ENCODE results near the gene HOXB7.

HOXB7 gene

GRCh38 chr17:48610282-48611211 is at the start of gene HOXB7:
HOXB7 (minus strand) TSS chr17:48611017; CDS start chr17:48610918, 99 bp downstream.
- peak; percentile 92 for DNase-seq (ENCODE audit: low spot score)

GRCh38 chr17:48655913-48656312 is 45.1 kb upstream of the HOXB7 start:
- no peak for DNase-seq (ENCODE audit: low spot score)

- DNase-seq (ENCODE audit: low spot score), result no peak
These were observed 38.9 kb upstream of the HOXB7 start for GRCh38 chr17:48649741-48650140.

GRCh38 chr17:48647963-48648245 is 37.1 kb upstream of the HOXB7 start:
- no peak for DNase-seq (ENCODE audit: low spot score)

- peak; percentile 31 for DNase-seq (ENCODE audit: low spot score)
These were observed 36.5 kb upstream of the HOXB7 start for GRCh38 chr17:48647103-48647962.

- DNase-seq (ENCODE audit: low spot score), result peak; percentile 18
These were observed 35.6 kb upstream of the HOXB7 start for GRCh38 chr17:48646183-48647102.

- peak; percentile 6 for DNase-seq (ENCODE audit: low spot score)
These were observed 34.9 kb upstream of the HOXB7 start for GRCh38 chr17:48645639-48646182.

GRCh38 chr17:48644910-48645557 is 34.2 kb upstream of the HOXB7 start:
- peak; percentile 9 for DNase-seq (ENCODE audit: low spot score)

GRCh38 chr17:48644159-48644558 is 33.3 kb upstream of the HOXB7 start:
- DNase-seq (ENCODE audit: low spot score), result no peak

GRCh38 chr17:48643697-48644012 is 32.8 kb upstream of the HOXB7 start:
- DNase-seq (ENCODE audit: low spot score), result no peak

GRCh38 chr17:48642843-48643696 is 32.3 kb upstream of the HOXB7 start:
- peak; percentile 4 for DNase-seq (ENCODE audit: low spot score)

- DNase-seq (ENCODE audit: low spot score), result peak; percentile 7
These were observed 31.4 kb upstream of the HOXB7 start for GRCh38 chr17:48642059-48642842.

- peak; percentile 2 for DNase-seq (ENCODE audit: low spot score)
These were observed 30.8 kb upstream of the HOXB7 start for GRCh38 chr17:48641541-48642058.

GRCh38 chr17:48640858-48641180 is 30.0 kb upstream of the HOXB7 start:
- DNase-seq (ENCODE audit: low spot score), result no peak

- DNase-seq (ENCODE audit: low spot score), result no peak
These were observed 29.4 kb upstream of the HOXB7 start for GRCh38 chr17:48639982-48640857.

- DNase-seq (ENCODE audit: low spot score), result no peak
These were observed 28.3 kb upstream of the HOXB7 start for GRCh38 chr17:48639136-48639535.

GRCh38 chr17:48637323-48638260 is 26.8 kb upstream of the HOXB7 start:
- DNase-seq (ENCODE audit: low spot score), result peak; percentile 88
